K562 (cell line): ENCODE measurements around the gene MFSD11. TPM values are rescaled to one million over a fixed set of nuclear protein-coding genes. Genes with fewer than 3 reads are reported as not detected.
A peak's percentile ranks its signal among the peaks of the same experiment; 100 is the strongest.

Source experiments
- AFF4 ChIP-seq: sonication (generic); formaldehyde crosslinking; IDR thresholded peaks from 2 replicates; pipeline ENCODE4 v1.8.0; 2023; ENCODE audit warnings: mild to moderate bottlenecking, missing genetic modification reagents
- CC2D1A ChIP-seq: fragments of 450-650 bp; IDR thresholded peaks from 2 replicates; pipeline ENCODE4 v1.6.1; 2017; ENCODE audit warnings: mild to moderate bottlenecking
- CEBPB ChIP-seq: fragments of 450-650 bp; IDR thresholded peaks from 2 replicates; pipeline ENCODE4 v1.6.1; 2016; ENCODE audit warnings: missing genetic modification characterization, missing compliant biosample characterization
- CREB1 ChIP-seq, 2 experiments: sonication (generic) in 1 of 2; formaldehyde crosslinking in 1 of 2; IDR thresholded peaks; 2 replicates each; pipeline versions ENCODE4 v1.6.1 to v1.8.0; 2012 to 2022; ENCODE audit warnings: inconsistent platforms in 1 of 2, mild to moderate bottlenecking in 1 of 2, missing genetic modification reagents in 1 of 2, moderate library complexity in 1 of 2
- CTCFL ChIP-seq: IDR thresholded peaks from 2 replicates; pipeline ENCODE4 v1.6.1; 2011; ENCODE audit warnings: borderline replicate concordance, low read depth, mild to moderate bottlenecking, moderate library complexity, low read length; ENCODE audit not compliant: insufficient read depth, poor library complexity, severe bottlenecking
- DEAF1 ChIP-seq: fragments of 450-650 bp; formaldehyde crosslinking; IDR thresholded peaks from 2 replicates; pipeline ENCODE4 v1.4.0; 2020; ENCODE audit warnings: mild to moderate bottlenecking, moderate library complexity
- GATAD2B ChIP-seq: fragments of 450-650 bp; IDR thresholded peaks from 2 replicates; pipeline ENCODE4 v1.6.1; 2017; ENCODE audit warnings: mild to moderate bottlenecking, borderline replicate concordance
- KDM2B ChIP-seq: fragments of 250-450 bp; sonication (Bioruptor Pico); IDR thresholded peaks from 2 replicates; pipeline ENCODE4 v1.8.0; 2021; ENCODE audit warnings: mild to moderate bottlenecking, moderate library complexity
- L3MBTL2 ChIP-seq: fragments of 450-650 bp; IDR thresholded peaks from 2 replicates; pipeline ENCODE4 v1.6.1; 2016; ENCODE audit warnings: mild to moderate bottlenecking, moderate library complexity
- MED1 ChIP-seq: sonication (generic); formaldehyde crosslinking; IDR thresholded peaks from 2 replicates; pipeline ENCODE4 v1.8.1; 2023; ENCODE audit warnings: missing genetic modification reagents, borderline replicate concordance
- MTA3 ChIP-seq: fragments of 450-650 bp; formaldehyde crosslinking; IDR thresholded peaks from 2 replicates; pipeline ENCODE4 v1.6.1; 2017; ENCODE audit warnings: mild to moderate bottlenecking, borderline replicate concordance
- MYC ChIP-seq, 2 experiments: fragments of 250-450 bp in 1 of 2; sonication (Bioruptor Pico) in 1 of 2; IDR thresholded peaks; 2 replicates each; pipeline versions ENCODE4 v1.5.1 to v1.6.1; 2012 to 2021; ENCODE audit warnings: low read depth in 2 of 2, borderline replicate concordance in 1 of 2, improper control_type of control experiment in 1 of 2, low read length in 1 of 2, mild to moderate bottlenecking in 1 of 2, moderate library complexity in 1 of 2
- PCBP2 ChIP-seq: fragments of 200-400 bp; formaldehyde crosslinking; IDR thresholded peaks from 2 replicates; pipeline ENCODE4 v1.6.1; 2018; ENCODE audit warnings: low read length, low read depth, mild to moderate bottlenecking, moderate library complexity; ENCODE audit not compliant: poor library complexity, severe bottlenecking
- PHB ChIP-seq: fragments of 250-450 bp; sonication (Bioruptor Pico); IDR thresholded peaks from 2 replicates; pipeline ENCODE4 v1.5.0; 2021
- SMAD4 ChIP-seq: fragments of 250-450 bp; sonication (Bioruptor Pico); conservative IDR thresholded peaks from 2 replicates; pipeline ENCODE4 v1.8.0; 2021; ENCODE audit warnings: inconsistent platforms, mild to moderate bottlenecking, moderate library complexity
- TSC22D4 ChIP-seq: fragments of 450-650 bp; IDR thresholded peaks from 2 replicates; pipeline ENCODE4 v1.6.1; 2016; ENCODE audit warnings: missing genetic modification characterization, missing biosample characterization, control low read depth
- ZNF165 ChIP-seq: fragments of 250-450 bp; sonication (Bioruptor Pico); IDR thresholded peaks from 2 replicates; pipeline ENCODE4 v1.4.0; 2020; ENCODE audit warnings: borderline replicate concordance
- ZNF347 ChIP-seq: fragments of 450-650 bp; formaldehyde crosslinking; IDR thresholded peaks from 2 replicates; pipeline ENCODE4 v1.4.0; 2020; ENCODE audit warnings: low read depth, mild to moderate bottlenecking, moderate library complexity
- ZNF354B ChIP-seq: fragments of 250-450 bp; sonication (Bioruptor Pico); IDR thresholded peaks from 2 replicates; pipeline ENCODE4 v1.4.0; 2020
- ZNF431 ChIP-seq: sonication (generic); formaldehyde crosslinking; IDR thresholded peaks from 2 replicates; pipeline ENCODE4 v1.8.0; 2022; ENCODE audit warnings: mild to moderate bottlenecking, missing genetic modification reagents
- ZSCAN32 ChIP-seq: fragments of 450-650 bp; formaldehyde crosslinking; IDR thresholded peaks from 2 replicates; pipeline ENCODE4 v1.4.0; 2020; ENCODE audit warnings: mild to moderate bottlenecking, moderate library complexity
- polyA plus RNA-seq, 8 experiments: library from polyadenylated mRNA; depleted of rRNA in 4 of 8; stranded (reverse) in 5 of 8; unstranded in 3 of 8; fragments of >200 nt; fragmentation: Nextera tagmentation in 2 of 8; fragmentation: Illumina TruSeq in 1 of 8; extraction: Ambion mirVana in 2 of 8; extraction: Trizol in 1 of 8; gene quantifications; 2 replicates each; pipeline versions ENCODE4 v1.2.1 to v1.2.3, GENCODE V29; 2011 to 2014; ENCODE audit warnings: inconsistent platforms in 1 of 8, missing spikeins in 1 of 8
- total RNA-seq, 7 experiments: library from RNA; depleted of rRNA in 6 of 7; stranded (reverse); fragments of >200 nt in 6 of 7; fragmentation: Illumina TruSeq in 2 of 7; extraction: Trizol in 2 of 7; gene quantifications; 2 replicates each; pipeline versions ENCODE4 v1.2.1 to v1.2.3, GENCODE V29; 2011 to 2021; ENCODE audit warnings: low replicate concordance in 1 of 7

The MFSD11 gene
- total and polyA plus RNA-seq, 9 of the 15 experiments (the other 6 are each of a cell fraction or from before 2014, with no cell fraction given) = 14.4 to 24.5 (median 19.9) TPM

GRCh38 chr17:76697702-76698465, 40.0 kb upstream of the MFSD11 start (continued):
- TF ChIP-seq AFF4 (CRISPR knock-in tag) (no peak), ZNF347 (CRISPR knock-in tag) (no peak), ZNF431 (CRISPR knock-in tag) (no peak), PHB (CRISPR knock-in tag) (no peak), CREB1 (IDR thresholded peaks at IDR 0.05) (no peak), CREB1 (CRISPR knock-in tag; IDR thresholded peaks at IDR 0.05) (no peak), MYC (IDR thresholded peaks at IDR 0.05; ENCODE audit: low read depth, low read length) (peak; percentile 70; the same call in 1 of the 2 replicates), MYC (CRISPR knock-in tag; IDR thresholded peaks at IDR 0.05; ENCODE audit: borderline replicate concordance, low read depth) (no peak), SMAD4 (0 out of 2 replicates have a peak, but pooled peaks have one; percentile 59), ZSCAN32 (no peak), DEAF1 (CRISPR knock-in tag) (no peak), KDM2B (CRISPR knock-in tag) (no peak), L3MBTL2 (peak; percentile 48; the same call in 1 of the 2 replicates), PCBP2 (no peak), ZNF165 (CRISPR knock-in tag) (no peak), MED1 (CRISPR knock-in tag) (no peak), CC2D1A (no peak), GATAD2B (no peak), MTA3 (peak; percentile 65; the same call in 1 of the 2 replicates), CEBPB (tag) (no peak), CTCFL (no peak), ZNF354B (CRISPR knock-in tag) (no peak), TSC22D4 (no peak)
